ENCODE results near the gene RAD54L.

DNA sequence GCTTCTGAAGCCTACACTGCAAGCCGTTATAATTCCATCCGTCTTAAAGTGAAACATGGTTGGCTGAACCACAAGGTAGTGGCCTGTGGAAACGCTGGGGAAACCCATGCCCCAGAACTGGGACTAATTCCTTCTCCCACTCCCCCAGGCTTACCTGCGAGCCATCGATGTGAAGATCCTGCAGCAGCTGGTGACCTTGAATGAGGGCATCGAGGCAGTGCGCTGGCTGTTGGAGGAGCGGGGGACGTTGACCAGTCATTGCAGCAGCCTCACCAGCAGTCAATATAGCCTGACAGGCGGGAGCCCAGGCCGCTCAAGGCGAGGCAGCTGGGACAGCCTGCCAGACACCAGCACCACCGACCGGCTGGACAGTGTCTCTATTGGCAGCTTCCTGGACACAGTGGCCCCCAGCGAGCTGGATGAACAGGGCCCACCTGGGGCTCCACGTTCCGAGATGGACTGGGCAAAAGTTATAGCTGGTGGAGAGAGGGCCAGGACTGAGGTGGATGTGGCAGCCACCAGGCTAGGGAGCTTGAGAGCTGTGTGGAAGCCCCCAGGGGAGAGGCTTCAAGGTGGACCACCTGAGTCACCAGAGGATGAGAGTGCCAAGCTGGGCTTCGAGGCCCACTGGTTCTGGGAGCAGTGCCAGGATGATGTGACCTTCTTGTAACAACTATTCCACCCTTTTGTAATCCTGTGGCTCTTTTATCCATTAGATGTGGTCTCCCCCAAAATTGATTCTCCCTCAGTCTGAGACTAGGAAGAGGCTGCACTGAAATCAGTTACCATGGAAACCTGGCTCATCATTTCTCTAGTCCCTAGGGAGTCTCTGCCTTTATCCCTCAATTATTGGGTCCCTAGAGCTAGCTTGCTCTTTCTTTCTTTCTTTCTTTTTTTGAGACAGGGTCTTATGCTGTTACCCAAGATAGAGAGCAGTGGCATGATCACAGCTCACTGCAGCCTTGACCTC lies 27.7 kb upstream of the RAD54L start:
- TF ChIP-seq, protein P1, sequence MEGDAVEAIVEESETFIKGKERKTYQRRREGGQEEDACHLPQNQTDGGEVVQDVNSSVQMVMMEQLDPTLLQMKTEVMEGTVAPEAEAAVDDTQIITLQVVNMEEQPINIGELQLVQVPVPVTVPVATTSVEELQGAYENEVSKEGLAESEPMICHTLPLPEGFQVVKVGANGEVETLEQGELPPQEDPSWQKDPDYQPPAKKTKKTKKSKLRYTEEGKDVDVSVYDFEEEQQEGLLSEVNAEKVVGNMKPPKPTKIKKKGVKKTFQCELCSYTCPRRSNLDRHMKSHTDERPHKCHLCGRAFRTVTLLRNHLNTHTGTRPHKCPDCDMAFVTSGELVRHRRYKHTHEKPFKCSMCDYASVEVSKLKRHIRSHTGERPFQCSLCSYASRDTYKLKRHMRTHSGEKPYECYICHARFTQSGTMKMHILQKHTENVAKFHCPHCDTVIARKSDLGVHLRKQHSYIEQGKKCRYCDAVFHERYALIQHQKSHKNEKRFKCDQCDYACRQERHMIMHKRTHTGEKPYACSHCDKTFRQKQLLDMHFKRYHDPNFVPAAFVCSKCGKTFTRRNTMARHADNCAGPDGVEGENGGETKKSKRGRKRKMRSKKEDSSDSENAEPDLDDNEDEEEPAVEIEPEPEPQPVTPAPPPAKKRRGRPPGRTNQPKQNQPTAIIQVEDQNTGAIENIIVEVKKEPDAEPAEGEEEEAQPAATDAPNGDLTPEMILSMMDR (IDR thresholded peaks at IDR 0.05), result no peak
- TF ChIP-seq REST (IDR thresholded peaks at IDR 0.05; ENCODE audit: insufficient read depth in 1 of 2, low read depth in 2 of 2, low read length in 1 of 2), result no peak
